Ovary (tissue), 9 donors: ENCODE results near the gene CXCL10. TPM values are rescaled to one million over a fixed set of nuclear protein-coding genes. Genes with fewer than 3 reads are reported as not detected.

ENCODE experiments used
- DNase-seq, 5 donors: peaks; one replicate each; pipeline ENCODE4 v3.0.0-alpha.2; 2019 to 2020
- H3K27ac ChIP-seq, 2 donors: fragments of 200-600 bp; one replicate each; pipeline versions ENCODE4 v1.5.1 to v1.8.0; 2019 to 2022
- H3K27me3 ChIP-seq: fragments of 200-600 bp; one replicate; pipeline ENCODE4 v1.8.0; 2022
- H3K36me3 ChIP-seq: fragments of 200-600 bp; sonication (generic); one replicate; pipeline ENCODE4 v1.5.1; 2019
- H3K4me1 ChIP-seq: one replicate; pipeline ENCODE4 v1.8.1; 2013; ENCODE audit warnings: mild to moderate bottlenecking, moderate library complexity; ENCODE audit not compliant: insufficient read depth
- H3K4me3 ChIP-seq: fragments of 200-600 bp; sonication (generic); one replicate; pipeline ENCODE4 v1.5.1; 2017
- H3K9me3 ChIP-seq, 2 donors: fragments of 200-600 bp in 1 of 2; sonication (generic) in 1 of 2; one replicate each; pipeline versions ENCODE4 v1.5.1 to v1.8.1; 2013 to 2019; ENCODE audit warnings: mild to moderate bottlenecking in 1 of 2, moderate library complexity in 1 of 2
- CTCF ChIP-seq, 3 donors: fragments of 450-650 bp in 2 of 3; fragments of 200-600 bp in 1 of 3; IDR thresholded peaks; one replicate each; pipeline versions ENCODE4 v1.5.1 to v1.8.0; 2016 to 2022; ENCODE audit warnings: antibody characterized with exemption in 3 of 3, mild to moderate bottlenecking in 1 of 3
- EP300 ChIP-seq: sonication (generic); formaldehyde crosslinking; IDR thresholded peaks from one replicate; pipeline ENCODE4 v1.6.1; 2017; ENCODE audit warnings: antibody characterized with exemption
- POLR2A ChIP-seq: fragments of 450-650 bp; IDR thresholded peaks from one replicate; pipeline ENCODE4 v1.6.1; 2017; ENCODE audit warnings: antibody characterized with exemption, mild to moderate bottlenecking, moderate library complexity
- WGBS, 3 donors: extraction: QIAGEN DNeasy Blood & Tissue Kit in 1 of 3; methylation state at CpG; one replicate each; pipeline versions ENCODE4 v1.1.5 to v1.1.7; 2013 to 2017; 5-methylcytosine and 5-hydroxymethylcytosine counted together
- intact Hi-C, 4 donors: fragments of 100-400 bp; cut with DNase I; formaldehyde crosslinking; loops; one replicate each; pipeline versions ENCODE4 v1.11.0 to v1.15.1; 2022 to 2023
- polyA plus RNA-seq, 2 donors: library from polyadenylated mRNA; stranded (reverse); fragments of 200-250 nt in 1 of 2; fragments of 350-450 nt in 1 of 2; fragmentation: Illumina TruSeq in 1 of 2; extraction: RNeasy Lipid Tissue Mini Kit (QIAGEN cat#74804) in 1 of 2; gene quantifications; one replicate each; pipeline ENCODE4 v1.2.3, GENCODE V29; 2013 to 2014
- total RNA-seq, 7 donors: library from RNA; depleted of rRNA in 2 of 7; stranded (reverse); fragments of >200 nt in 2 of 7; fragmentation: NEBNext Ultra II Directional in 3 of 7; extraction: Animal tissue kit (Norgen Biotek cat#: 25700) in 3 of 7; gene quantifications; one replicate each; pipeline versions ENCODE4 v1.1.0 to v1.2.4, GENCODE V29; 2016 to 2023
- donor health status: DM: no; HTN: no; CAD: no; lungs with moderate emphysema.
- donor health status: DM: no; HTN: no; CAD: no.
- donor health status: Bipolar disorder and iron deficiency.
- donor health status: DM: yes; HTN: yes; CAD: no.
- donor health status: DM: no; HTN: no; CAD: no.
- donor health status: DM: yes; HTN: yes; CAD: no.

The CXCL10 gene
- total and polyA plus RNA-seq, 9 donors, result 0.12 to 17.3 (median 1.0) TPM; not detected in 3

DNA sequence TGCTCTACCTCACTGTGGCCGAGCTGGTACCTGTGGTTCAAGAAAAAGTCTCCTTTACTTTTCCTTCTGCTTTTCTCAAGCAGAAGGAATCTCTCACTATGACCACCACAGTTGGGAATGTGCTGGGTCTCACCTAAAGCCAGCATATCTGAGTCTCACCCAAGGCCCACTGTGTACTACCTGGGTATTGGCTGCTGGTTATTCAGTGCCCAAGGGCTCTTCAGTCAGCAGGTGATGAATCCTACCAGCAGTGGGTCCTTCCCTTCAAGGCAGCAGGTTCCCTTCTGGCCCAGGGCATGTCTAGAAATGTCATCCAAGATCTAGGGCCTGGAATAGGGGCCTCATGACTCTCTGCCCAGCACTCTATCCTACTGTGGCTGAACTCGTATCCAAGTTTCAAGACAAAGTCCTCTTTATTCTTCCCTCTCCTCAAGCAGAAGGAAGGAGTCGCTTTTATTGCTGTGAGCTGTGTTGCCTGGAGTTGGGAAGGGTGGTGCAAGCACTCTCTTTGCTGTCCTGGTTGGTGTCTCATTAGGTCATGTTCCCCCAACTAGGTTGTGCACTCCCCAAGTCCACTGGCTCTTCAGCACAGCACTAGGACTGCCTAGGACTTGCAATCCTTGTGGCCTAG is 6.1 kb downstream of the CXCL10 start:
- WGBS, 3 donors, result 89 to 91% (median 91%) methylated on average over 3 of the region's 3 CpGs
- Histone ChIP-seq H3K36me3 (no peaks in the 10 kb centered on the region), H3K4me3 (no peak overlapping the region), H3K27me3 (no peaks in the 10 kb centered on the region), H3K27ac (no peak overlapping the region), H3K9me3 (no peaks in the 10 kb centered on the region), H3K4me1 (no peaks in the 10 kb centered on the region)
- no peak for DNase-seq
- intact Hi-C loops, result no loop called here
- TF ChIP-seq EP300, result no peak
- TF ChIP-seq CTCF (IDR thresholded peaks at IDR 0.05), result no peak
- no peak for TF ChIP-seq POLR2A

DNA sequence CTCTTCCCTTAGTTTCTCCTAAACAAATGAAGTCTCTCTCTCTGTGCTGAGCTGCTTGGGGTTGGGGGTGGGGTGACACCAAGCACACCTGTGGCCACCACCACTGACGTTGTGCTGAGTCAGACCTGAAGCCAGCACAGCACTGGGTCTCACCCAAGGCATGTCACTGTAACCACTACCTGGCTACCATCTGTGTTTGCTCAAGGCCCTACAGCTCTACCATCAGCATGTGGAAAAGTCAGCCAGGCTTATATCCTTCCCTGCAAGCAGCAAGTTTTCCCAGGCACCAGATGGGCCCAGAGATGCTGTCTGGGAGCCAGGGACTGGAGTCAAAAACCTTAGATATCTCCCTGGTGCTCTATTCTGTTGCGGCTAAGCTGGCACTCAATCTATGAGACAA is 6.9 kb downstream of the CXCL10 start:
- Histone ChIP-seq H3K36me3 (no peaks in the 10 kb centered on the region), H3K27me3 (no peaks in the 10 kb centered on the region), H3K27ac (no peak overlapping the region), H3K4me3 (no peak overlapping the region), H3K9me3 (no peaks in the 10 kb centered on the region), H3K4me1 (no peaks in the 10 kb centered on the region)
- TF ChIP-seq CTCF (IDR thresholded peaks at IDR 0.05) (no peak), POLR2A (no peak)
- no peak for DNase-seq
- 79 to 85% (median 84%) methylated on average over 2 of the region's 2 CpGs for WGBS, 3 donors
- intact Hi-C loops, result no loop called here

- DNase-seq, result no peak
- H3K4me1 ChIP-seq, result no peaks in the 10 kb centered on the region
- no peaks in the 10 kb centered on the region for H3K27me3 ChIP-seq
- 10 to 20% (median 19%) methylated on average over 1 of the region's 1 CpG for WGBS, 3 donors
- H3K4me3 ChIP-seq, result no peak overlapping the region
- TF ChIP-seq CTCF (IDR thresholded peaks at IDR 0.05), result no peak
- TF ChIP-seq EP300, result no peak
- TF ChIP-seq POLR2A, result no peak
- H3K27ac ChIP-seq, result no peak overlapping the region
- intact Hi-C loops, result no loop called here
- no peaks in the 10 kb centered on the region for H3K36me3 ChIP-seq
- no peaks in the 10 kb centered on the region for H3K9me3 ChIP-seq
These were observed 9.8 kb downstream of the CXCL10 start for GRCh38 chr4:76013540-76013939.

DNA sequence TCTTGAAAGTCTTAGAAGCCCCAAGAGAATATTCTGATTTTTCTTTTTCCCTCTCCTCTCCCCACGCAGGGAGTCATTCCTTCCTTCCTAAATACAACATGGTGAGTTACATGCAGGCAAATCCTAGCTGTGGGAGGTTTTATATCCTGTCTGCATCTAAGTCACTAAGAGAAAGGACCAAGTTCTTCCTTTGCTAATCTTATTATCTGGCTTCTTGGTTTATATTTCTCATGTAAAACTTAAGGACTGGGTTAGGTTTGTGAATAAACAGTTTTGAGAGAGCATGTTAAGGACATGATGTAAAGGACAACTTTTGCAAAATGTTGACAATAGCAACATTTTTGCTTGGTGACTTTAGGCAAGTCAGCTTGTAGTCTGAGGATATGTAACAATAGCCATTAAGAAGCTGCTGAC is 10.9 kb downstream of the CXCL10 start:
- intact Hi-C loops, result no loop called here
- Histone ChIP-seq H3K4me1 (no peaks in the 10 kb centered on the region), H3K4me3 (no peak overlapping the region), H3K9me3 (no peaks in the 10 kb centered on the region), H3K27me3 (no peaks in the 10 kb centered on the region), H3K36me3 (no peaks in the 10 kb centered on the region), H3K27ac (no peak overlapping the region)
- 25 to 48% (median 38%) methylated on average over 1 of the region's 1 CpG for WGBS, 3 donors
- DNase-seq, result no peak
- TF ChIP-seq POLR2A, result no peak
- TF ChIP-seq CTCF (IDR thresholded peaks at IDR 0.05), result no peak
